HL-60 (cell line): Measurements from ENCODE around the gene ATF6.

Experiments
- GABPA ChIP-seq: IDR thresholded peaks from 2 replicates; pipeline ENCODE4 v1.6.1; 2012; ENCODE audit warnings: low read depth
- POLR2AphosphoS5 ChIP-seq: IDR thresholded peaks from 2 replicates; pipeline ENCODE4 v1.6.1; 2012; ENCODE audit warnings: low read depth
- REST ChIP-seq: IDR thresholded peaks from 2 replicates; pipeline ENCODE4 v1.6.1; 2012; ENCODE audit warnings: low read depth; ENCODE audit not compliant: insufficient replicate concordance
- SPI1 ChIP-seq: IDR thresholded peaks from 2 replicates; pipeline ENCODE4 v1.6.1; 2012; ENCODE audit warnings: low read depth, mild to moderate bottlenecking, borderline replicate concordance
- TF ChIP-seq, protein P1 (sequence below): IDR thresholded peaks from one replicate; pipeline ENCODE4 v1.5.1; 2011; ENCODE audit warnings: low read length, control low read depth, inconsistent platforms; ENCODE audit not compliant: insufficient read depth

DNA sequence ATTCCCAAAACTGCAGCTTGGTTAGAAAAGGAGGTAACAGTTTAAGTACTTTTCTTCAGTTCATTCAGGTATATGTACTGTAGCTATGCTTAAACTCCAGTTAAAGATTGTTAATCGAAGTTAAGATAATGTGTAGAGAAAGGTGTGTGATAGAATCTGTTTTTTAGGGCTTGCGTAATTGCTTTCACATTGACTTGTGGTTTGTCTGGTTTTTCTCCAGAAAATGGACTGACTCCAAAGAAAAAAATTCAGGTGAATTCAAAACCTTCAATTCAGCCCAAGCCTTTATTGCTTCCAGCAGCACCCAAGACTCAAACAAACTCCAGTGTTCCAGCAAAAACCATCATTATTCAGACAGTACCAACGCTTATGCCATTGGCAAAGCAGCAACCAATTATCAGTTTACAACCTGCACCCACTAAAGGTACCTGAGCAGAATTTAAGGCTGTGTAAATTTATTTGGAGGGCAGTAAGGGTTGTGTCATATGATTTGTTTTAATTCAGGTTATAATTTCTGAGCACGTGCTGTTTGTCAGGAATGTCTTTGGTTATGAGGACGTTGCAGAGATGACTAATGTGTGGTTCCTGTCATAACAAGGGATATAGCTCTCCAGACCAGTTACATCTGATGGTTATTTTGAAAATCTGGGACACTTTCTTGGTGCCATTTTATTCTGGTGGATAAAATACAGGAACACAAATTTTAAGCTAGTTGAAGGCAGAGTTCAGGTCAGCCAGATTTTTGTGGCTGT, 26.0 kb downstream of the ATF6 start:
- TF ChIP-seq POLR2AphosphoS5 = no peak
- TF ChIP-seq, protein P1, sequence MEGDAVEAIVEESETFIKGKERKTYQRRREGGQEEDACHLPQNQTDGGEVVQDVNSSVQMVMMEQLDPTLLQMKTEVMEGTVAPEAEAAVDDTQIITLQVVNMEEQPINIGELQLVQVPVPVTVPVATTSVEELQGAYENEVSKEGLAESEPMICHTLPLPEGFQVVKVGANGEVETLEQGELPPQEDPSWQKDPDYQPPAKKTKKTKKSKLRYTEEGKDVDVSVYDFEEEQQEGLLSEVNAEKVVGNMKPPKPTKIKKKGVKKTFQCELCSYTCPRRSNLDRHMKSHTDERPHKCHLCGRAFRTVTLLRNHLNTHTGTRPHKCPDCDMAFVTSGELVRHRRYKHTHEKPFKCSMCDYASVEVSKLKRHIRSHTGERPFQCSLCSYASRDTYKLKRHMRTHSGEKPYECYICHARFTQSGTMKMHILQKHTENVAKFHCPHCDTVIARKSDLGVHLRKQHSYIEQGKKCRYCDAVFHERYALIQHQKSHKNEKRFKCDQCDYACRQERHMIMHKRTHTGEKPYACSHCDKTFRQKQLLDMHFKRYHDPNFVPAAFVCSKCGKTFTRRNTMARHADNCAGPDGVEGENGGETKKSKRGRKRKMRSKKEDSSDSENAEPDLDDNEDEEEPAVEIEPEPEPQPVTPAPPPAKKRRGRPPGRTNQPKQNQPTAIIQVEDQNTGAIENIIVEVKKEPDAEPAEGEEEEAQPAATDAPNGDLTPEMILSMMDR = no peak
- no peak for TF ChIP-seq REST
- no peak for TF ChIP-seq GABPA
- no peak for TF ChIP-seq SPI1
